ENCODE measurements around the gene ZBTB20.
"Not testable (repeated sequence)": the region's sequence is repeated elsewhere in the genome, so short reads cannot be mapped to it uniquely, and the experiment has no call there.

ZBTB20 gene

GRCh38 chr3:115147329-115148141 is 447 bp upstream of the ZBTB20 start:
- in situ Hi-C loops (cut with MboI; ENCODE audit: low sequenced_read_pairs): no loop called here

GRCh38 chr3:115146032-115146417 is 1.1 kb downstream of the ZBTB20 start:
- in situ Hi-C loops (cut with MboI; ENCODE audit: low sequenced_read_pairs): no loop called here

- in situ Hi-C loops (cut with MboI; ENCODE audit: low sequenced_read_pairs): no loop called here
These were observed 5.9 kb downstream of the ZBTB20 start for GRCh38 chr3:115141033-115141757.

- in situ Hi-C loops (cut with MboI; ENCODE audit: low sequenced_read_pairs): no loop called here
These were observed 8.0 kb downstream of the ZBTB20 start for GRCh38 chr3:115139072-115139471.

GRCh38 chr3:115134648-115135347 is 12.3 kb downstream of the ZBTB20 start:
- in situ Hi-C loops (cut with MboI; ENCODE audit: low sequenced_read_pairs): no loop called here

- in situ Hi-C loops (cut with MboI; ENCODE audit: low sequenced_read_pairs): no loop called here
These were observed 19.9 kb downstream of the ZBTB20 start for GRCh38 chr3:115127208-115127607.

- in situ Hi-C loops (cut with MboI; ENCODE audit: low sequenced_read_pairs): no loop called here
These were observed 26.5 kb downstream of the ZBTB20 start for GRCh38 chr3:115120597-115120996.

GRCh38 chr3:115113367-115113766 is 33.7 kb downstream of the ZBTB20 start:
- in situ Hi-C loops (cut with MboI; ENCODE audit: low sequenced_read_pairs): no loop called here

GRCh38 chr3:115111632-115112031 is 35.5 kb downstream of the ZBTB20 start:
- in situ Hi-C loops (cut with MboI; ENCODE audit: low sequenced_read_pairs): no loop called here

GRCh38 chr3:115110830-115111229 is 36.3 kb downstream of the ZBTB20 start:
- in situ Hi-C loops (cut with MboI; ENCODE audit: low sequenced_read_pairs): no loop called here

- in situ Hi-C loops (cut with MboI; ENCODE audit: low sequenced_read_pairs): not testable (repeated sequence)
These were observed 37.0 kb downstream of the ZBTB20 start for GRCh38 chr3:115110066-115110465.

GRCh38 chr3:115108614-115109013 is 38.5 kb downstream of the ZBTB20 start:
- in situ Hi-C loops (cut with MboI; ENCODE audit: low sequenced_read_pairs): no loop called here

- in situ Hi-C loops (cut with MboI; ENCODE audit: low sequenced_read_pairs): no loop called here
These were observed 45.0 kb downstream of the ZBTB20 start for GRCh38 chr3:115102046-115102445.

- in situ Hi-C loops (cut with MboI; ENCODE audit: low sequenced_read_pairs): no loop called here
These were observed 46.3 kb downstream of the ZBTB20 start for GRCh38 chr3:115100806-115101205.

GRCh38 chr3:115099986-115100571 is 47.0 kb downstream of the ZBTB20 start:
- in situ Hi-C loops (cut with MboI; ENCODE audit: low sequenced_read_pairs): no loop called here

- in situ Hi-C loops (cut with MboI; ENCODE audit: low sequenced_read_pairs): no loop called here
These were observed 47.7 kb downstream of the ZBTB20 start for GRCh38 chr3:115099134-115099985.

- in situ Hi-C loops (cut with MboI; ENCODE audit: low sequenced_read_pairs): no loop called here
These were observed 48.6 kb downstream of the ZBTB20 start for GRCh38 chr3:115098354-115099073.

GRCh38 chr3:115095236-115095635 is 51.9 kb downstream of the ZBTB20 start:
- in situ Hi-C loops (cut with MboI; ENCODE audit: low sequenced_read_pairs): no loop called here

- in situ Hi-C loops (cut with MboI; ENCODE audit: low sequenced_read_pairs): no loop called here
These were observed 54.8 kb downstream of the ZBTB20 start for GRCh38 chr3:115092220-115092791.

Measured in HL-60/S4 (cell line).